ENCODE results near the gene CDKN2AIP.

The CDKN2AIP gene

GRCh38 chr4:183409483-183409882 is 35.0 kb upstream of the CDKN2AIP start:
- no peak overlapping the region for H3K4me3 ChIP-seq (replicated peaks; ENCODE audit: insufficient read depth, low read length)
- no peaks in the 10 kb centered on the region for H3K27me3 ChIP-seq (ENCODE audit: insufficient read depth, poor library complexity, severe bottlenecking)
- TF ChIP-seq SPI1 (IDR thresholded peaks at IDR 0.05; ENCODE audit: borderline replicate concordance, low read depth) (no peak), POLR2AphosphoS5 (IDR thresholded peaks at IDR 0.05; ENCODE audit: low read depth) (no peak), REST (IDR thresholded peaks at IDR 0.05; ENCODE audit: insufficient replicate concordance, low read depth) (no peak), GABPA (IDR thresholded peaks at IDR 0.05; ENCODE audit: low read depth) (no peak), CTCF (IDR thresholded peaks at IDR 0.05; ENCODE audit: insufficient read depth, low read length) (no peak)
- H3K27ac ChIP-seq (replicated peaks), result no peak overlapping the region
- no peak for DNase-seq (ENCODE audit: low read depth in 1 of 2, low spot score in 1 of 2)

GRCh38 chr4:183409934-183410333 is 34.5 kb upstream of the CDKN2AIP start:
- Histone ChIP-seq H3K27ac (replicated peaks) (no peak overlapping the region), H3K4me3 (replicated peaks; ENCODE audit: insufficient read depth, low read length) (no peak overlapping the region), H3K27me3 (ENCODE audit: insufficient read depth, poor library complexity, severe bottlenecking) (no peaks in the 10 kb centered on the region)
- TF ChIP-seq GABPA (IDR thresholded peaks at IDR 0.05; ENCODE audit: low read depth) (no peak), POLR2AphosphoS5 (IDR thresholded peaks at IDR 0.05; ENCODE audit: low read depth) (no peak), CTCF (IDR thresholded peaks at IDR 0.05; ENCODE audit: insufficient read depth, low read length) (no peak), REST (IDR thresholded peaks at IDR 0.05; ENCODE audit: insufficient replicate concordance, low read depth) (no peak), SPI1 (IDR thresholded peaks at IDR 0.05; ENCODE audit: borderline replicate concordance, low read depth) (no peak)
- no peak for DNase-seq (ENCODE audit: low read depth in 1 of 2, low spot score in 1 of 2)

- no peak for DNase-seq (ENCODE audit: low read depth in 1 of 2, low spot score in 1 of 2)
- Histone ChIP-seq H3K27me3 (ENCODE audit: insufficient read depth, poor library complexity, severe bottlenecking) (no peaks in the 10 kb centered on the region), H3K27ac (replicated peaks) (no peak overlapping the region), H3K4me3 (replicated peaks; ENCODE audit: insufficient read depth, low read length) (no peak overlapping the region)
- TF ChIP-seq GABPA (IDR thresholded peaks at IDR 0.05; ENCODE audit: low read depth) (no peak), CTCF (IDR thresholded peaks at IDR 0.05; ENCODE audit: insufficient read depth, low read length) (no peak), SPI1 (IDR thresholded peaks at IDR 0.05; ENCODE audit: borderline replicate concordance, low read depth) (no peak), POLR2AphosphoS5 (IDR thresholded peaks at IDR 0.05; ENCODE audit: low read depth) (no peak), REST (IDR thresholded peaks at IDR 0.05; ENCODE audit: insufficient replicate concordance, low read depth) (no peak)
These were observed 33.1 kb upstream of the CDKN2AIP start for GRCh38 chr4:183411291-183411861.

Data from HL-60 (cell line).